Neural progenitor cell (in vitro differentiated cells): ENCODE measurements around the gene TM9SF2. TPM values are rescaled to one million over a fixed set of nuclear protein-coding genes. Genes with fewer than 3 reads are reported as not detected.

Experiments
- DNase-seq: peaks from one replicate; pipeline ENCODE4 v3.0.0-alpha.2; 2016; ENCODE audit warnings: low spot score
- H2AFZ ChIP-seq: fragments of 200-600 bp; sonication (generic); replicated peaks from 2 replicates; pipeline ENCODE4 v1.6.1; 2016; ENCODE audit warnings: antibody characterized with exemption
- H3F3A ChIP-seq: fragments of 200-600 bp; sonication (generic); 2 replicates; pipeline ENCODE4 v1.6.1; 2016; ENCODE audit warnings: antibody characterized with exemption, low read depth
- H3K27ac ChIP-seq: fragments of 200-600 bp; sonication (generic); 2 replicates; pipeline ENCODE4 v1.5.1; 2016; ENCODE audit warnings: mild to moderate bottlenecking
- H3K27me3 ChIP-seq: fragments of 200-600 bp; sonication (generic); 2 replicates; pipeline ENCODE4 v1.6.1; 2016; ENCODE audit warnings: mild to moderate bottlenecking, moderate library complexity
- H3K36me3 ChIP-seq: fragments of 200-600 bp; sonication (generic); 2 replicates; pipeline ENCODE4 v1.5.1; 2016
- H3K4me1 ChIP-seq: fragments of 200-600 bp; sonication (generic); 2 replicates; pipeline ENCODE4 v1.6.1; 2016; ENCODE audit warnings: mixed run types
- H3K4me2 ChIP-seq: fragments of 200-600 bp; sonication (generic); 2 replicates; pipeline ENCODE4 v1.6.1; 2016
- H3K4me3 ChIP-seq: fragments of 200-600 bp; sonication (generic); 2 replicates; pipeline ENCODE4 v1.5.1; 2016
- H3K79me2 ChIP-seq: fragments of 200-600 bp; sonication (generic); 2 replicates; pipeline ENCODE4 v1.6.1; 2016; ENCODE audit warnings: low read depth
- H3K9ac ChIP-seq: fragments of 200-600 bp; sonication (generic); 2 replicates; pipeline ENCODE4 v1.6.1; 2016
- H3K9me3 ChIP-seq: fragments of 200-600 bp; sonication (generic); 2 replicates; pipeline ENCODE4 v1.5.1; 2016; ENCODE audit warnings: low read depth
- H4K20me1 ChIP-seq: fragments of 200-600 bp; sonication (generic); 2 replicates; pipeline ENCODE4 v1.6.1; 2016; ENCODE audit warnings: low read depth
- H3K27ac Mint-ChIP-seq: 3 replicates; pipeline ENCODE4 v1.8.0; 2021; ENCODE audit warnings: mixed read lengths
- H3K27me3 Mint-ChIP-seq: 2 replicates; pipeline ENCODE4 v1.8.0; 2022; ENCODE audit warnings: low read depth, mild to moderate bottlenecking, inconsistent platforms, moderate library complexity, mixed read lengths; ENCODE audit not compliant: insufficient read depth
- H3K36me3 Mint-ChIP-seq: 3 replicates; pipeline ENCODE4 v1.8.0; 2021; ENCODE audit warnings: mixed read lengths
- H3K4me1 Mint-ChIP-seq: 3 replicates; pipeline ENCODE4 v1.8.0; 2021; ENCODE audit warnings: mixed read lengths
- H3K4me3 Mint-ChIP-seq: 3 replicates; pipeline ENCODE4 v1.8.0; 2021; ENCODE audit warnings: mild to moderate bottlenecking, moderate library complexity, mixed read lengths
- H3K9me3 Mint-ChIP-seq: 3 replicates; pipeline ENCODE4 v1.8.0; 2020; ENCODE audit warnings: mixed read lengths
- CTCF ChIP-seq: fragments of 200-600 bp; sonication (generic); IDR thresholded peaks from 2 replicates; pipeline ENCODE4 v1.5.1; 2017; ENCODE audit warnings: antibody characterized with exemption, mild to moderate bottlenecking
- EZH2 ChIP-seq: fragments of 200-600 bp; sonication (generic); IDR thresholded peaks from 2 replicates; pipeline ENCODE4 v1.6.1; 2017; ENCODE audit warnings: antibody characterized with exemption, mild to moderate bottlenecking, moderate library complexity
- EZH2phosphoT487 ChIP-seq: fragments of 200-600 bp; sonication (generic); IDR thresholded peaks from 2 replicates; pipeline ENCODE4 v1.6.1; 2017; ENCODE audit warnings: antibody characterized with exemption
- total RNA-seq: library from RNA; depleted of rRNA; stranded (reverse); fragments of >200 nt; gene quantifications from 2 replicates; pipeline ENCODE4 v1.2.3, GENCODE V29; 2015; ENCODE audit warnings: low replicate concordance

The TM9SF2 gene
- total RNA-seq, 1 donor from 2014 or later, result 128 TPM

GRCh38 chr13:99496184-99497142, 4.8 kb upstream of the TM9SF2 start:
- Histone ChIP-seq H3K27me3 (no peaks in the 10 kb centered on the region), H3K9me3 (no peaks in the 10 kb centered on the region), H3K36me3 (no peaks in the 10 kb centered on the region), H3F3A (peaks cover 25% of the 10 kb centered on the region), H3K4me1 (peaks cover 5% of the 10 kb centered on the region), H3K4me2 (no peak overlapping the region), H2AFZ (peak overlapping the region; percentile 57), H3K9ac (no peak overlapping the region), H4K20me1 (no peaks in the 10 kb centered on the region), H3K27ac (no peak overlapping the region), H3K4me3 (no peak overlapping the region), H3K79me2 (peaks cover under 1% of the 10 kb centered on the region)
- H3K27me3 Mint-ChIP-seq, result peaks cover 11% of the 10 kb centered on the region
- H3K4me1 Mint-ChIP-seq, result peaks cover 19% of the 10 kb centered on the region
- no peak for DNase-seq
- H3K27ac Mint-ChIP-seq, result no peak overlapping the region
- H3K36me3 Mint-ChIP-seq, result peaks cover 3% of the 10 kb centered on the region
- no peak for TF ChIP-seq CTCF
- no peak for TF ChIP-seq EZH2phosphoT487
- TF ChIP-seq EZH2, result no peak
- no peak overlapping the region for H3K4me3 Mint-ChIP-seq
- H3K9me3 Mint-ChIP-seq, result peaks cover 7% of the 10 kb centered on the region

- DNase-seq, result peak; percentile 97
- Histone ChIP-seq H3K4me2 (peak overlapping the region; percentile 96), H3K4me3 (peak overlapping the region; percentile 61), H3K27ac (peak overlapping the region; percentile 90), H4K20me1 (no peaks in the 10 kb centered on the region), H3F3A (peaks cover 27% of the 10 kb centered on the region), H3K27me3 (no peaks in the 10 kb centered on the region), H3K4me1 (peaks cover 14% of the 10 kb centered on the region), H3K9me3 (no peaks in the 10 kb centered on the region), H3K9ac (peak overlapping the region; percentile 60), H2AFZ (peak overlapping the region; percentile 88), H3K36me3 (no peaks in the 10 kb centered on the region), H3K79me2 (peaks cover 21% of the 10 kb centered on the region)
- Mint-ChIP-seq H3K9me3 (peaks cover 4% of the 10 kb centered on the region), H3K4me1 (peaks cover 32% of the 10 kb centered on the region), H3K27ac (peak overlapping the region; percentile 84), H3K36me3 (peaks cover 3% of the 10 kb centered on the region), H3K27me3 (peaks cover 9% of the 10 kb centered on the region), H3K4me3 (peak overlapping the region; percentile 90)
- TF ChIP-seq EZH2phosphoT487, result no peak
- TF ChIP-seq EZH2, result no peak
- TF ChIP-seq CTCF, result no peak
These were observed 2.8 kb upstream of the TM9SF2 start for GRCh38 chr13:99498171-99499161.

- Histone ChIP-seq H3K27ac (peak overlapping the region; percentile 82), H3K27me3 (no peaks in the 10 kb centered on the region), H3K4me3 (peak overlapping the region; percentile 85), H2AFZ (peak overlapping the region; percentile 90), H3K36me3 (no peaks in the 10 kb centered on the region), H4K20me1 (peaks cover 5% of the 10 kb centered on the region), H3K4me2 (peak overlapping the region; percentile 92), H3K9ac (peak overlapping the region; percentile 64), H3F3A (peaks cover 27% of the 10 kb centered on the region), H3K79me2 (peaks cover 44% of the 10 kb centered on the region), H3K4me1 (peaks cover 14% of the 10 kb centered on the region), H3K9me3 (no peaks in the 10 kb centered on the region)
- peak overlapping the region; percentile 99 for H3K4me3 Mint-ChIP-seq
- TF ChIP-seq EZH2 (no peak), CTCF (no peak), EZH2phosphoT487 (no peak)
- peaks cover 4% of the 10 kb centered on the region for H3K9me3 Mint-ChIP-seq
- H3K36me3 Mint-ChIP-seq, result peaks cover 4% of the 10 kb centered on the region
- no peak for DNase-seq
- peaks cover 6% of the 10 kb centered on the region for H3K27me3 Mint-ChIP-seq
- H3K4me1 Mint-ChIP-seq, result peaks cover 34% of the 10 kb centered on the region
- H3K27ac Mint-ChIP-seq, result peak overlapping the region; percentile 96
These were observed 461 bp upstream of the TM9SF2 start for GRCh38 chr13:99500839-99501183.
